NB4 (cell line): Measurements from ENCODE around the gene PCDHA1.

ENCODE experiments used
- DNase-seq: peaks from one replicate; pipeline ENCODE4 v3.0.0; 2010; ENCODE audit warnings: low read depth
- H3K4me3 ChIP-seq: one replicate; pipeline ENCODE4 v1.5.1; 2011; ENCODE audit warnings: mild to moderate bottlenecking, low read depth, low read length, moderate library complexity
- CTCF ChIP-seq: IDR thresholded peaks from one replicate; pipeline ENCODE4 v1.5.1; 2012; ENCODE audit warnings: low read depth, low read length
- MAX ChIP-seq: IDR thresholded peaks from 2 replicates; pipeline ENCODE4 v1.6.1; 2011; ENCODE audit warnings: low read depth, low read length
- MYC ChIP-seq: IDR thresholded peaks from 2 replicates; pipeline ENCODE4 v1.6.1; 2011; ENCODE audit warnings: low read depth, low read length
- POLR2A ChIP-seq: IDR thresholded peaks from 2 replicates; pipeline ENCODE4 v1.6.1; 2011; ENCODE audit warnings: mild to moderate bottlenecking; ENCODE audit not compliant: insufficient read length; ENCODE audit errors: extremely low read depth

PCDHA1 gene

GRCh38 chr5:140916325-140916724, 130.4 kb downstream of the PCDHA1 start:
- H3K4me3 ChIP-seq: no peak overlapping the region
- no peak for DNase-seq
- TF ChIP-seq MYC (no peak), CTCF (no peak), MAX (no peak), POLR2A (no peak)

GRCh38 chr5:140923601-140924000, 137.7 kb downstream of the PCDHA1 start:
- H3K4me3 ChIP-seq: no peak overlapping the region
- no peak for DNase-seq
- no peak for TF ChIP-seq MYC
- TF ChIP-seq CTCF: no peak
- no peak for TF ChIP-seq MAX
- TF ChIP-seq POLR2A: no peak

- no peak within 1 kb of the TSS for H3K4me3 ChIP-seq
- no peak for DNase-seq
- TF ChIP-seq MAX (no peak), CTCF (no peak), POLR2A (no peak)
Observed at GRCh38 chr5:140925806-140926442, 140.0 kb downstream of the PCDHA1 start, which contains the start of gene PCDHAC1. TSS of gene PCDHAC1 (plus strand) at chr5:140926299. CDS start at chr5:140926893, 594 bp downstream.

GRCh38 chr5:140926443-140927227, 140.7 kb downstream of the PCDHA1 start:
- DNase-seq: no peak
- no peak overlapping the region for H3K4me3 ChIP-seq
- no peak for TF ChIP-seq CTCF
- TF ChIP-seq MYC: no peak
- TF ChIP-seq POLR2A: no peak
- no peak for TF ChIP-seq MAX

GRCh38 chr5:140927228-140927573, 141.3 kb downstream of the PCDHA1 start:
- TF ChIP-seq CTCF: no peak
- TF ChIP-seq POLR2A: no peak
- TF ChIP-seq MAX: no peak
- no peak for TF ChIP-seq MYC
- no peak for DNase-seq
- H3K4me3 ChIP-seq: no peak overlapping the region
